Heart left ventricle (tissue), 16 donors: ENCODE measurements around the gene NXPH3. TPM values are rescaled to one million over a fixed set of nuclear protein-coding genes. Genes with fewer than 3 reads are reported as not detected.
A peak's percentile ranks its signal among the peaks of the same experiment; 100 is the strongest.

Experiments
- ATAC-seq, 4 donors: fragments of 200-7000 bp; cut with Tn5 transposase; one replicate each; pipeline ENCODE4 v1.9.1; 2020 to 2022; ENCODE audit warnings: moderate library complexity in 4 of 4, mild to moderate bottlenecking in 3 of 4, moderate number of reproducible peaks in 1 of 4
- DNase-seq, 5 donors: peaks; one replicate each; pipeline ENCODE4 v3.0.0-alpha.2; 2020
- H3K27ac ChIP-seq, 12 donors: fragments of 200-600 bp; sonication (generic) in 4 of 12; one replicate each; pipeline versions ENCODE4 v1.5.0 to v1.8.0; 2016 to 2022; ENCODE audit warnings: mild to moderate bottlenecking in 2 of 12
- H3K27me3 ChIP-seq, 9 donors: fragments of 200-600 bp; sonication (generic) in 2 of 9; one replicate each; pipeline versions ENCODE4 v1.5.1 to v1.8.0; 2016 to 2022; ENCODE audit warnings: mild to moderate bottlenecking in 3 of 9
- H3K36me3 ChIP-seq, 9 donors: fragments of 200-600 bp; sonication (generic) in 2 of 9; one replicate each; pipeline versions ENCODE4 v1.5.0 to v1.8.0; 2018 to 2022; ENCODE audit warnings: mild to moderate bottlenecking in 2 of 9
- H3K4me1 ChIP-seq, 12 donors: fragments of 200-600 bp; sonication (generic) in 4 of 12; one replicate each; pipeline versions ENCODE4 v1.5.0 to v1.8.0; 2016 to 2022; ENCODE audit warnings: mild to moderate bottlenecking in 3 of 12
- H3K4me3 ChIP-seq, 12 donors: fragments of 200-600 bp; sonication (generic) in 4 of 12; one replicate each; pipeline versions ENCODE4 v1.5.0 to v1.8.0; 2017 to 2022; ENCODE audit warnings: mild to moderate bottlenecking in 9 of 12, moderate library complexity in 4 of 12
- H3K9me3 ChIP-seq, 12 donors: fragments of 200-600 bp; sonication (generic) in 4 of 12; one replicate each; pipeline versions ENCODE4 v1.5.0 to v1.8.0; 2016 to 2022; ENCODE audit warnings: mild to moderate bottlenecking in 1 of 12
- POLR2A ChIP-seq, 2 donors: fragments of 450-650 bp; IDR thresholded peaks; one replicate each; pipeline ENCODE4 v1.6.1; 2017; ENCODE audit warnings: antibody characterized with exemption in 2 of 2, mild to moderate bottlenecking in 2 of 2, moderate library complexity in 2 of 2
- WGBS, 4 donors: extraction: QIAGEN DNeasy Blood & Tissue Kit in 2 of 4; methylation state at CpG; one replicate each; pipeline versions ENCODE4 v1.1.5 to v1.1.7; 2013 to 2018; 5-methylcytosine and 5-hydroxymethylcytosine counted together
- intact Hi-C, 10 donors: fragments of 100-400 bp; cut with DNase I; formaldehyde crosslinking; loops; one replicate each; pipeline versions ENCODE4 v1.11.1 to v1.14.2; 2022
- polyA plus RNA-seq, 2 donors: library from polyadenylated mRNA; stranded (reverse); fragments of 200-250 nt; gene quantifications; one replicate each; pipeline ENCODE4 v1.2.3, GENCODE V29; 2013
- total RNA-seq, 9 donors: library from RNA; depleted of rRNA in 2 of 9; stranded (reverse); fragments of >200 nt in 2 of 9; fragmentation: NEBNext Ultra II Directional in 3 of 9; extraction: Animal tissue kit (Norgen Biotek cat#: 25700) in 3 of 9; gene quantifications; one replicate each; pipeline versions ENCODE4 v1.1.0 to v1.2.4, GENCODE V29; 2016 to 2023
- TF ChIP-seq, protein P1 (sequence below), 12 donors: fragments of 200-600 bp; sonication (generic) in 4 of 12; IDR thresholded peaks; one replicate each; pipeline versions ENCODE4 v1.5.0 to v1.8.0; 2018 to 2022; ENCODE audit warnings: antibody characterized with exemption in 12 of 12, mild to moderate bottlenecking in 5 of 12
- donor health status: ischemic (EF 13 %, LVEDD 7.1; RV severe dilation, severe dysfunction).
- donor health status: healthy with polysubstance abuse.
- donor health status: DM: no; HTN: yes; CAD: no.
- donor health status: DM: no; HTN: no; CAD: no.
- donor health status: ischemic (EF 25% LVEDD 6.9; RV normal size, moderate dysfunction).
- donor health status: ischemic (EF 25% LVEDD 5.7; RV mildly dilated, moderate dysfunction).
- donor health status: healthy.
- donor health status: DM: yes; HTN: yes; CAD: no.
- donor health status: ischemic (EF 35%, LVEDD 5.7; RV mildly dilated, moderate dysfunction).
- donor health status: nonischemic (EF 11% LVEDD 7.7; RV severe dilation, severe dysfunction).
- donor health status: DM: yes; HTN: yes; CAD: no.
- donor health status: PGD.
- donor health status: ischemic (EF 29% LVEDD 5.4; RV normal size, mild dysfunction).
- donor health status: nonischemic (EF 23%, LVEDD 6.1; RV moderate dilation, normal function).

The NXPH3 gene
- total and polyA plus RNA-seq, 11 donors, result 2.5 to 7.9 (median 4.5) TPM

GRCh38 chr17:49546546-49547535, 28.8 kb upstream of the NXPH3 start:
- peaks cover 0 to 17% (median 5%) of the 10 kb centered on the region in 12 donors for H3K4me1 ChIP-seq
- no peak for ATAC-seq
- TF ChIP-seq POLR2A (IDR thresholded peaks at IDR 0.05), result no peak
- TF ChIP-seq, protein P1, sequence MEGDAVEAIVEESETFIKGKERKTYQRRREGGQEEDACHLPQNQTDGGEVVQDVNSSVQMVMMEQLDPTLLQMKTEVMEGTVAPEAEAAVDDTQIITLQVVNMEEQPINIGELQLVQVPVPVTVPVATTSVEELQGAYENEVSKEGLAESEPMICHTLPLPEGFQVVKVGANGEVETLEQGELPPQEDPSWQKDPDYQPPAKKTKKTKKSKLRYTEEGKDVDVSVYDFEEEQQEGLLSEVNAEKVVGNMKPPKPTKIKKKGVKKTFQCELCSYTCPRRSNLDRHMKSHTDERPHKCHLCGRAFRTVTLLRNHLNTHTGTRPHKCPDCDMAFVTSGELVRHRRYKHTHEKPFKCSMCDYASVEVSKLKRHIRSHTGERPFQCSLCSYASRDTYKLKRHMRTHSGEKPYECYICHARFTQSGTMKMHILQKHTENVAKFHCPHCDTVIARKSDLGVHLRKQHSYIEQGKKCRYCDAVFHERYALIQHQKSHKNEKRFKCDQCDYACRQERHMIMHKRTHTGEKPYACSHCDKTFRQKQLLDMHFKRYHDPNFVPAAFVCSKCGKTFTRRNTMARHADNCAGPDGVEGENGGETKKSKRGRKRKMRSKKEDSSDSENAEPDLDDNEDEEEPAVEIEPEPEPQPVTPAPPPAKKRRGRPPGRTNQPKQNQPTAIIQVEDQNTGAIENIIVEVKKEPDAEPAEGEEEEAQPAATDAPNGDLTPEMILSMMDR (IDR thresholded peaks at IDR 0.05), result no peak
- DNase-seq, result no peak
- no peaks in the 10 kb centered on the region for H3K36me3 ChIP-seq
- peak overlapping the region in 1 of 12 donors; percentile 18 for H3K27ac ChIP-seq
- 82 to 88% (median 86%) methylated on average over 16 to 18 of the region's 18 CpGs for WGBS, 4 donors
- intact Hi-C loops, result loop anchor here in 3 of 10 donors (5.0 kb wide), 2 partner anchors 50 to 110 kb away; partner anchors contain the start of gene NGFR (in 1 of the 3)
- no peaks in the 10 kb centered on the region for H3K9me3 ChIP-seq
- no peak overlapping the region for H3K4me3 ChIP-seq
- no peaks in the 10 kb centered on the region for H3K27me3 ChIP-seq

DNA sequence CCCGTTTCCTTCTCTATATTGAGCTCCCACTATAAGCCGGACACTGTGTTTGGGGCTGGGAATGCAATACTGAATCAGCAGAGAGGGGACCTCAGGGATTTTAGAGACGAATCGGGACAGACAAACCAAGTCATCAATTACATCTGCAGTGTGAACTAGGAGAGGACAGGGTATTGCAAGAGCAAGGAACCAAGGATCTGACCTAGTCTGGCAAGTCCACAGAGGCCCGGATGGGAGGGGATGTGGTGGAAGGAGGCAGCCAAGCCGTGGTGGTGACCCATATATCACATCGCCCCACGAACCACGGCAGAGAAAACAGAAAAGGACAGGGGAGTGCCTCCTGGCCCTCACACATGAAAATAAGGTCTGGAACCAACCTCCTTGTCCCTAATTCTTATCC, 28.1 kb upstream of the NXPH3 start:
- ATAC-seq, result peak in 2 of 4 donors; percentile 66 to 85
- 54 to 71% (median 62%) methylated on average over 9 of the region's 9 CpGs for WGBS, 4 donors
- no peaks in the 10 kb centered on the region for H3K36me3 ChIP-seq
- TF ChIP-seq, protein P1 (IDR thresholded peaks at IDR 0.05), result no peak
- no peak for TF ChIP-seq POLR2A (IDR thresholded peaks at IDR 0.05)
- no peak overlapping the region for H3K4me3 ChIP-seq
- peak in 1 of 5 donors; percentile 65 for DNase-seq
- intact Hi-C loops, result loop anchor here in 3 of 10 donors (5.0 kb wide), 2 partner anchors 50 to 110 kb away; partner anchors contain the start of gene NGFR (in 1 of the 3)
- H3K27ac ChIP-seq, result peak overlapping the region in 3 of 12 donors; percentile 18 to 49 (median 34)
- H3K4me1 ChIP-seq, result peaks cover 0 to 17% (median 5%) of the 10 kb centered on the region in 12 donors
- H3K27me3 ChIP-seq, result no peaks in the 10 kb centered on the region
- no peaks in the 10 kb centered on the region for H3K9me3 ChIP-seq

DNA sequence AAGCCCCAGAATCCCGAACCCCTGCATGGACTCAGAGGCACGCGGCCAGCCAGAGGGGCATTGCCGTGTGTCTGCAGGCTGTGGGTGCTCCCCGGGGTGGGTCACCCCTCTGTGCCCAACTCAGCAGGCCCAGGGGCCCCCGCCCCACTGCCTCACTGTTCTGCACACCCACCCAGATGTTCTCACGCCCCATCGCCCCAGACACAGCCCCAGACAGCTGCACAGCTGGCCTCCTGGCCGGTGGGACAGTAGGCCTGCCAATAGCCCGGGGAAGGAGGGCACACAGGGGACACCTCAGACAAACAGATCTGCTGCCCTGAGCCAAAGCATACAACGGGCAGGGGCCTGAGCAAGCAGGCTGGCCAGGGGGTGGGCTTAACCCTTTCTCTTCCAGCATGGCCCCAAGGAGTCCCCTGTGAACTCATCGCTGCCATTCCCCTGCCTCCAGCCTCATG, 27.6 kb upstream of the NXPH3 start:
- no peaks in the 10 kb centered on the region for H3K9me3 ChIP-seq
- ATAC-seq (peak; percentile 23 to 84 (median 43)), DNase-seq (peak in 2 of 5 donors; percentile 67 to 81)
- intact Hi-C loops, result loop anchor here in 4 of 10 donors (2.0 to 5.0 kb wide), 3 partner anchors 51 to 111 kb away; partner anchors contain the start of gene NGFR (in 1 of the 4)
- peak overlapping the region in 3 of 12 donors; percentile 18 to 49 (median 34) for H3K27ac ChIP-seq
- H3K4me3 ChIP-seq, result no peak overlapping the region
- no peaks in the 10 kb centered on the region for H3K36me3 ChIP-seq
- TF ChIP-seq, protein P1 (IDR thresholded peaks at IDR 0.05), result no peak
- no peak for TF ChIP-seq POLR2A (IDR thresholded peaks at IDR 0.05)
- H3K4me1 ChIP-seq, result peaks cover 0 to 17% (median 5%) of the 10 kb centered on the region in 12 donors
- H3K27me3 ChIP-seq, result no peaks in the 10 kb centered on the region
- WGBS, 4 donors, result 53 to 68% (median 60%) methylated on average over 10 to 12 of the region's 12 CpGs
